ES-I3 (cell line): ENCODE data around the gene ALPK3.

Experiments used
- H3K36me3 ChIP-seq: 2 replicates; pipeline ENCODE4 v1.6.1; 2013; ENCODE audit warnings: mild to moderate bottlenecking, low read length, control low read depth, moderate library complexity; ENCODE audit not compliant: insufficient read depth
- H3K4me1 ChIP-seq: 2 replicates; pipeline ENCODE4 v1.6.1; 2013; ENCODE audit warnings: mild to moderate bottlenecking, control low read depth, low read length; ENCODE audit not compliant: insufficient read depth
- H3K9ac ChIP-seq: 2 replicates; pipeline ENCODE4 v1.6.1; 2013; ENCODE audit warnings: low read depth, mild to moderate bottlenecking, low read length, moderate library complexity
- H3K9me3 ChIP-seq: 2 replicates; pipeline ENCODE4 v1.6.1; 2013; ENCODE audit warnings: mild to moderate bottlenecking, low read length, moderate library complexity; ENCODE audit not compliant: control insufficient read depth, insufficient read depth

Gene ALPK3

GRCh38 chr15:84886211-84886983 lies 69.2 kb downstream of the ALPK3 start:
- Histone ChIP-seq H3K36me3 (no peaks in the 10 kb centered on the region), H3K9ac (no peak overlapping the region), H3K9me3 (no peaks in the 10 kb centered on the region), H3K4me1 (peaks cover 6% of the 10 kb centered on the region; the same call in 1 of the 2 replicates)

DNA sequence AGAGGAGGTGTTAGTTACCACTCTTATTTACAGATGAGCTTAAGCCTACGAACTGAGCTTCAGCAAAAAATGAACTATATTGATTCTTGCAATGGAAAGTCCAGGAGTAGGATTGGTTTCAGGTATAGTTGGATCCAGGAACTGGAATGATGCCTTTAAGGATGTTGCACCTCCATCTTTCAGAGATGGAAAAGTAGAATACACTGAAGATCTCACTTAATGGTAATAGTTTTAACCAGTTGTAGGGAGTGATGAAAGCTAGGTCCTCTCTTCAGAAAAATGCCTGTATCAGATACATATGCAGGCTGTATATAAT lies 69.8 kb downstream of the ALPK3 start:
- no peak overlapping the region for H3K9ac ChIP-seq
- no peaks in the 10 kb centered on the region for H3K9me3 ChIP-seq
- H3K36me3 ChIP-seq: no peaks in the 10 kb centered on the region
- H3K4me1 ChIP-seq: peaks cover 6% of the 10 kb centered on the region; the same call in 1 of the 2 replicates

DNA sequence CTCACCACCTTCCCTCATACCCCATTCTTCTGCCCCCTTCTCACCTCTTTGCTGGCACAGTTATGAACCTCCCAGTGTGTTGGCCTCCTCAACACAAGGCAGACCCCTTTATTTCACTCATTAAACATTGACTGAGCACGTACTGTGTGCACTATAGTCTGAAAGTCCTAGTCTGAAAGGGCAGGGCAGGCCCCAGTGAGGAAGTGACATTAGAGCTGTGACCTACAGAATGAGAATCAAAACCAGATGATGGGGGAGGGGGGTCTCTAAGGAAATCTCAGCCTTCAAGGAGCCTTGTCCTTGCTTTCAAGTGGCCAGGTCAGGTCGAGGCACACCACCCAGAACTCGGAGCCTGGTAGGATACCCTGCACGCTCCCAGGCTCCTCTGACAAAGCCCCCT lies 70.8 kb downstream of the ALPK3 start:
- Histone ChIP-seq H3K4me1 (peaks cover 6% of the 10 kb centered on the region; the same call in 1 of the 2 replicates), H3K36me3 (no peaks in the 10 kb centered on the region), H3K9me3 (no peaks in the 10 kb centered on the region), H3K9ac (no peak overlapping the region)

GRCh38 chr15:84888639-84889038 lies 71.5 kb downstream of the ALPK3 start:
- no peak overlapping the region for H3K9ac ChIP-seq
- no peaks in the 10 kb centered on the region for H3K9me3 ChIP-seq
- H3K36me3 ChIP-seq: no peaks in the 10 kb centered on the region
- peaks cover 6% of the 10 kb centered on the region; the same call in 1 of the 2 replicates for H3K4me1 ChIP-seq

DNA sequence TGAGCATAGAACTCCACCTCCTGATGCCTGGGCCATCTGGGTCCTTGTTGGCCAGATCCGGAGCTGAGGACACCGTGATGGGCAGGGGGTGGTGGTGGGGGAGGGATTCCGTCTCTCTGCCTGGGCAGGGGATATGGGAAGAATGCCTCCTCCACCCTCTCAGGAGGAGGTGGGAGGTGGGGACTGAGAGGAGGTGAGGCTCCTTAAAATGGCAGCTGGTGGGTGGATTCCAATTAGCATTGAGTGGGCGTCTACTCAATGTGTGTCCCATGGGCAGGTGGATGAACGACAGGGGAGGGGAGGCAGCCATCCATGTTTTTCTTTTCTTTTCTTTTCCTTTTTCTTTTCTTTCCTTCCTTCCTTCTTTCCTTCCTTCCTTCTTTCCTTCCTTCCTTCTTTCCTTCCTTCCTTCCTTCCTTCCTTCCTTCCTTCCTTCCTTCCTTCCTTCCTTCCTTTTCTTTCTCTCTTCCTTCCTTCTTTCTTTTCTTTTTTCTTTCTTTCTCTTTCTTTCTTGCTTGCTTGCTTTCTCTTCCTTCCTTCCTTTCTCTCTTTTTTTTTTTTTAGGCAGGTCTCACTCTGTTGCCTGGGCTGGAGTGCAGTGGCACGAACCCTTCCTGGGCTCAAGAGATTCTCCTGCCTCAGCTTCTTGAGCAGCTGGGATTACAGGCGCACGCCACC lies 72.3 kb downstream of the ALPK3 start:
- H3K4me1 ChIP-seq: peaks cover 6% of the 10 kb centered on the region; the same call in 1 of the 2 replicates
- H3K9me3 ChIP-seq: no peaks in the 10 kb centered on the region
- H3K9ac ChIP-seq: no peak overlapping the region
- no peaks in the 10 kb centered on the region for H3K36me3 ChIP-seq

- Histone ChIP-seq H3K4me1 (peaks cover 6% of the 10 kb centered on the region; the same call in 1 of the 2 replicates), H3K9ac (no peak overlapping the region), H3K36me3 (no peaks in the 10 kb centered on the region), H3K9me3 (no peaks in the 10 kb centered on the region)
These were observed 73.0 kb downstream of the ALPK3 start for GRCh38 chr15:84889991-84890669.

GRCh38 chr15:84890670-84891162 lies 73.6 kb downstream of the ALPK3 start:
- Histone ChIP-seq H3K9ac (no peak overlapping the region), H3K4me1 (peaks cover 6% of the 10 kb centered on the region; the same call in 1 of the 2 replicates), H3K9me3 (no peaks in the 10 kb centered on the region), H3K36me3 (no peaks in the 10 kb centered on the region)

GRCh38 chr15:84891339-84891738 lies 74.2 kb downstream of the ALPK3 start:
- Histone ChIP-seq H3K9ac (no peak overlapping the region), H3K4me1 (peaks cover 6% of the 10 kb centered on the region; the same call in 1 of the 2 replicates), H3K36me3 (no peaks in the 10 kb centered on the region), H3K9me3 (no peaks in the 10 kb centered on the region)

GRCh38 chr15:84892786-84893307 lies 75.7 kb downstream of the ALPK3 start:
- peaks cover 6% of the 10 kb centered on the region; the same call in 1 of the 2 replicates for H3K4me1 ChIP-seq
- no peak overlapping the region for H3K9ac ChIP-seq
- no peaks in the 10 kb centered on the region for H3K36me3 ChIP-seq
- H3K9me3 ChIP-seq: no peaks in the 10 kb centered on the region

DNA sequence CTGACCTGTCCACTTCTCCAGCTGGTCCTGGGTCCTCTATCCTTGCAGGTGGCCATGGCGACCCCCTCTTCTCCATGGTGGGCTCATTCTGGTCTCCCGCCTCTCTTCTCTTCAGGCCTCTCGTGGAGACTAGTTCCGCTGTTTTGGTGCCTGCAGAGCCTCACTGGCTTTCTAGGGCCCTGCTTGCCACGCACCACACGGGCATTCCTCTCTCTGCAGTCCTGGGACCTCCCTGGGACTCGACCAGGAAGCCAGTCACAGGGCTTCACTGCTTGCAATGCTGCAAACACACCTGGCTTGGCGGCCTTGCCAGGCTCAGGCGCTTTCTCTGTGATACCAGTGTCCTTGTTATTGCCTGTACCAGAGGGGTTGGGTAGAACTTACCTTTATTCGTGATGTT lies 76.5 kb downstream of the ALPK3 start:
- H3K9me3 ChIP-seq: no peaks in the 10 kb centered on the region
- peaks cover 6% of the 10 kb centered on the region; the same call in 1 of the 2 replicates for H3K4me1 ChIP-seq
- no peak overlapping the region for H3K9ac ChIP-seq
- H3K36me3 ChIP-seq: no peaks in the 10 kb centered on the region

DNA sequence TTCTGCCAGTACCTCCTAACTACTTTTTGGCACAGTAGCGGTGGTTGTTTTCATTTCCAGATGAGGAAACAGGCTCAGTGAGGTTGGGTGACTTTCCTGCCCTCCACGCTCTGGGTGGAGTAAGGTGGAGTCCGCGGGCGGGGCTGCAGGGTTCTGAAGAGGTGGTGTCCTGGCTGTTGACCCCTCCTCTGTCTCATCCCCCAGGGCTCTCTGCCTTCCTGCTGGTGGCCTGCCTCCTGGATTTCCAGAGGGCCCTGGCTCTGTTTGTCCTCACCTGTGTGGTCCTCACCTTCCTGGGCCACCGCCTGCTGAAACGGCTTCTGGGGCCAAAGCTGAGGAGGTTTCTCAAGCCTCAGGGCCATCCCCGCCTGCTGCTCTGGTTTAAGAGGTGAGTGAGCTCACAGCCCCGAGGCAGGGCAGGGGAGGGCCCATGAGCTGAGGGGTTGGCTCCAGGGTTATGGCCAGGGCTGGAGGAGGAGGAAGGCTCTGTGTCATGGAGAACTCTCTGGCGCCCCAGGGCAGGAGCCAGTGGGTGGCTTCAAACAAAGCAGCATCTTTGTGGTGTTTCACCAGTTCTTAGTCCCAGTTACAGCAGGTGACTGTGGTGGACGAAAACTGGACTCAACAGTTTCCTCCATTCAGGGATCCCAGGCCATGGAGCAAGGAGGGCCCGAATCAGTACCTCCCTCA lies 77.7 kb downstream of the ALPK3 start:
- no peak overlapping the region for H3K9ac ChIP-seq
- no peaks in the 10 kb centered on the region for H3K9me3 ChIP-seq
- H3K4me1 ChIP-seq: no peaks in the 10 kb centered on the region
- H3K36me3 ChIP-seq: no peaks in the 10 kb centered on the region

DNA sequence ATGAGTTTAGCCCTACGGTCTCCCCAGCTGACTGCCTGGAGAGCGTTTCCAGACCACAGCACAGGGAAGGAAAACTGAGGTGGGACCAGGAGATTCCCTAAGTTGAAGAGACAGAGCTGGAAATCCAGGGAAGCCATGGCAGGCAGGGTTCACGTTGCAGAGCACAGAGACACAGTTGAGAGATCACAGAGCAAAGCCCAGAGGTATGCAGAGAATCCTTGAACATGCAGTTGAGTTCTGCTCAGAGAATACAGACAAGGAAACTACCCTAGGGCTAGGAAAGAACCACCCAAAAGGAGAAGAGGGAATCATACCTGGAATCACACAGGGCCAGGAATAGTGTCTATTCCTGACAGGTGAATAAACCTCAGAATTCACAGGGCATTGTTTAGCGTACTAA lies 81.6 kb downstream of the ALPK3 start:
- Histone ChIP-seq H3K9me3 (no peaks in the 10 kb centered on the region), H3K36me3 (no peaks in the 10 kb centered on the region), H3K9ac (no peak overlapping the region), H3K4me1 (no peaks in the 10 kb centered on the region)

DNA sequence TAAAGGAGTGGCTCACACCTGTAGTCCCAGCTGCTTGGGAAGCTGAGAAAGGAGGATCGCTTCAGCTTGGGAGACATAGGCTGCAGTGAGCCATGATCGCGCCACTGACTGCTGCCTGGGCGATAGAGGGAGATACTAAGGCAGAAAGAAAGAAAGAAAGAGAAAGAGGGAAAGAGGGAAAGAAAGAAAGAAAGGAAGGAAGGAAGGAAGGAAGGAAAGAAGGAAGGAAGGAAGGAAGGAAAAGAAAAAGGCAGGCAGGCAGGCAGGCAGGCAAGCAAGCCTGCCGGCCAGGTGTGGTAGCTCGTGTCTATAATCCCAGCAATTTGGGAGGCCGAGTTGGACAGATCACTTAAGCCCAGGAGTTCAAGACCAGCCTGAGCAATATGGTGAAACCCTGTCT lies 82.6 kb downstream of the ALPK3 start:
- Histone ChIP-seq H3K9me3 (no peaks in the 10 kb centered on the region), H3K9ac (no peak overlapping the region), H3K36me3 (no peaks in the 10 kb centered on the region), H3K4me1 (no peaks in the 10 kb centered on the region)

DNA sequence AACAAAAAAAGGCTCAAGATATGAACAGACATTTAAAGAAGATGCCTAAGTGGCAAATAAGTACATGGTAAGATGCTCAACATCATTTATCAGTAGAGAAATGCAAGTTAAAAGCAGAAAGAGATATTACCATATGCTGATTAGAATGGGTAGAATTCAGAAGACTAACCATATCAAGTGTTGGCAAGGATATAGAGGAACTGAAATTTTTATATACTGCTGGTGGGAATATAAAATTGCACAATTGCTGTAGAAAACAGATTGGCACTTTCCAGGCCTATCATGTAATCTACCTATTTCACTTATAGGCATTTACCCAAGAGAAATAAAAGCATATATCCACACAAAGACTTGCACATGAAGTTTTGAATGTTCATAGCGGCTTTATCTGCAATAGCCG lies 84.4 kb downstream of the ALPK3 start:
- Histone ChIP-seq H3K4me1 (no peaks in the 10 kb centered on the region), H3K9me3 (no peaks in the 10 kb centered on the region), H3K36me3 (no peaks in the 10 kb centered on the region)

More for the DNA sequence above, 84.4 kb downstream of the ALPK3 start:
- no peak overlapping the region for H3K9ac ChIP-seq
